ENCODE data around the gene SH3BP5.

Gene SH3BP5

DNA sequence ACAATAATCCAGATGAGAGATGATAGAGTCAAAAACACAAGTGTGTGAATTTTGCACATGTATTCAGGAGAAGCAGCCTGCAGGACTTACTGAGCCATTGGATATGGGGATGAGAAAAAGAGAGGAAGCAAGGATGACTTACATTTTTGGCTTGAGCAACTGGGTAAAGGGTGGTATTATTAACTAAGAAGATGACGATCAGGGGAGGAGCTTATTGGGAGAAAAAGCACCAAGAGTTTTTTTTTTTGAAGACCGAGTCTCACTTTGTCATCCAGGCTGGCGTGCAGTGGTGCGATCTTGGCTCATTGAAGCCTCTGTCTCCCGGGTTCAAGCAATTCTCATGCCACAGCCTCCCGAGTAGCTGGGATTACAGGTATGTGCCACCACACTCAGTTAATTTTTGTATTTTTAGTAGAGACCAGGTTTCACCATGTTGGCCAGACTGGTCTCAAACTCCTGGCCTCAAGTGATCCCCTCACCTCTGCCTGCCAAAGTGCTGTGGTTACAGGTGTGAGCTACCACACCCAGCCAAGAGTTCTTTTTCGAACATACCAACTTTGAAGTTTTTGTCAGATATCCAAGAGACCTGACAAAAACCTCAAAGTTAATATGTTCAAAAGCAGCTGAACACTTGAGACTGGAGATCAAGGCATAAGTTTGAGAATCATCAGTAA, 14.8 kb upstream of the SH3BP5 start:
- no peak for DNase-seq (ENCODE audit: low spot score)

DNA sequence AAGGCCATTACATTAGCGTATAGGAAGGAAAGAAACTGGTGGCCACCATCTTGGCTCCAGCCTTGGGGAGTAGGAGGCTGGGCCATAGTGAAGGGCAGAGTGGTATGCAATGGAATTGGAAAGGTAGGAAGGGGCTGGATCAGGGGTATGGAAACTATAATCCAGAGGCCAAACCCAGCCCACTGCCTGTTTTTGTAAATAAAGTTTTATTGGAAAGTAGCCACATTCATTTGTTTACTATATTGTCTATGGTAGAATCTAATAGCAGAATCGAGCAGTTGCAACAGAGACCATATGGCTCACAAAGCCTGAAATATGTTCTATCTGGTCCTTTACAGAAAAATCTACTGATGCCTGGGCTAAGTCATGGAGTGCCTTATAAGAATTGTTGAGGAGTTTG, 14.1 kb upstream of the SH3BP5 start:
- DNase-seq (ENCODE audit: low spot score), result no peak

DNA sequence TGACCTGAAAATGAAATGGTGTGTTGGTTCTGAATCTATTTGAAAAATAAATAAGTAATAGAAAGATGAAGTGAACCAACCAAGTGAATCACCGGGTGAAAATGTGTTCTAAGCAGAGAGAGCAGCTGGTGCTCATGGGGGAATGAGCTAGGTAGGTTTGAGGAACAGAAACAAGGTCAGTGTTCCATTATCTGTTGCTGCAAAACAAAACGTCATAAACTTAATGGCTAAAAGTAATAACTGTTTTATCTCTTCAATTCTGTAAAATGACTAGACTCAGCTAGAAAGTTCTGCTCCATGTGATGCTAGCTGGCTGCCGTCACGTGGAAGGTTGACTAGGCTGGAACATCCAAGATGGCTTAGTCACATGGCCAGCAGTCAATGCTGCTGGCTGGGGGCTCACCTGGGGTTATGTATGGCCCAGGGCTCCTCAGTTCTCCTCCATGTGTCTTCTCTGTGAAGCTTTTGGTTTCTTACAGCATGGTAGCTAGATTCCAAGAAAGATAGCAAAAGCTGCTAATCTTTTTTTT, 13.3 kb upstream of the SH3BP5 start:
- DNase-seq (ENCODE audit: low spot score), result no peak

DNA sequence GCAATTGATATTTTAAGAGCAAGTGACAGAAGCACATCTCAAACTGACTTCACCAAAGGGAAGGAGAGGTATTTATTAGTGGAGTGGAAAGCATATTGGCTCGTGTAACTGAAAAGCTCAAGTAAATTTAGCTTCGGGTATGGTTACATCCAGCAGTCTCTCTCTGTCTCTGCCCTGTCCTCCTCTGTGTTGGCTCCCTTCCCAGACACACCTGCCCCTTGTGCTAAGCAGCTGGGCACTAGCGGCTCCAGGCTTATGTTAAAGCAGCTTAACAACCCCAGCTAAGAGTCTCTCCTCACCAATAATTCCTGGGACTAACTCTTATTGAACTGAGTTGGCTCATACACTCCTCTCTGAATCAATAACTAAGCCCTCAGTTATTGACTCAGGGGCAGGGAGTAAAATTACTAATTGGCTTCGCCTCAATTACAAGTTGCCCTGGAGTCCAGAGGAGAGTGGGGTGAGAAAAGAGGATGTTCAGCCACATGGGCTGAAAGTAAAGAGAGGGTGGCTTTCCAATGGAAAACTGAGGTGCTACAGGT, 12.8 kb upstream of the SH3BP5 start:
- no peak for DNase-seq (ENCODE audit: low spot score)

DNA sequence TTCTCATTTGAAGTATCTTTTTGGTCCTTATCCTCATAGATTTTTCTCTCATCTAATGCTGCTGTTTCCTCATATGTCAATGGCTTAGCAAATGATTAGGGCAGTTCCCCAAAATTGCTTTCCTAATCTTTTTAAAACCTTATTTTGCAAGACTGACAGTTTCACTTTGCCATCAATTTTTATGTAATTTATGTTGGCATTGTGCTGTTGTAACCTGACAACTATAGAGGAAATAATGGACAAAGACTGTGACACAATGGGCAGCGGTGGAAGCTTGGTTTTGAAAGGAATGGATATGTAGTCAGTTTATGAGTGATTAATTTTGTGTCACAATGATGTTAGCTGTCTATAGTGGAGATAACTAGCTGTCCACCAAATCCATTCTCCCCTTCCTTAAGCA, 10.6 kb upstream of the SH3BP5 start:
- no peak for DNase-seq (ENCODE audit: low spot score)

DNA sequence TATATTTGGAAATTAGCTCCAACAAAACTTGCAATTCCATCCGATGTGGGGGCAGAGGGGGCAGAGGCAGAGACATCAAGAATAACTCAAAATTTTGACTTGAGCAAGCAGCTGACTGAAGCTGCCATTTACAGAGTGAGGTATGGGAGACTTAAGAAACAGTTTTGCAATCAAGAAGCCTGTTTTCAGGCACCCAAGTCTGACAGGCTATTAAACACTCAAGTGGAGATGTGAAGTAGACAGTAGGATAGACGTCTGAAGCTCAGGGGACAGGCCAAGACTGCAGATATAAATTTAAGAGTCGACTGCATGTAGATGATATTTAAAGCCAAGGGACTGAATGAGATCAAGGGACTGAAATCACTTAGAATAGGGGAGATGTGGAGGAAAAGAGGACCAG, 9.9 kb upstream of the SH3BP5 start:
- no peak for DNase-seq (ENCODE audit: low spot score)

DNA sequence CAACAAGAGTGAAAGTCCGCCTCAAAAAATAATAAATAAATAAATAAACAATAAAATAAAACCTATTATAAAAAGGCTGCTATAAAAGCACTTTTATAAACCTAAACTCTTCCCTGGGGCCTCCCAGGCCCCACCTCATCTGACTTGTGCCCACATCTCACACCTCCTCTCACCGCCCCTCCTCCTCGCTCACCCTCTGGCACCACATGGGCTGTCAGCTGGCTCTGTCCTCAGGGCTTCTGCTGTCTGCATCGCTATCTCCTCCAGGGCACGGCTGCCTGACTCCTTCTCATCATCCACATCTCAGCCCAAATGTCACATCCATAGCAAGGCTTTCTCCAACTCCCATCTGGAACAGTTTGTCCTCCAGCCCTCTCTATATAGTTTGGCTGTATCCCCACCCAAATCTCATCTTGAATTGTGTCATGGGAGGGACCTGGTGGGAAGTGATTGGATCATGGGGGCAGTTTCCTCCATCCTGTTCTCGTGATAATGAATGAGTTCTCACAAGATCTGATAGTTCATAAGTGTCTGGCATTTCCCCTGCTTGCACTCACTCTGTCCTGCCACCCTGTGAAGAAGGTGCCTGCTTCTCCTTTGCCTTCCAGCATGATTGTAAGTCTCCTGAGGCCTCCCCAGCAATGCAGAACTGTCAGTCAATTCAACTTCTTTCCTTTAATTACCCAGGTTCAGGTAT, 8.8 kb upstream of the SH3BP5 start:
- DNase-seq (ENCODE audit: low spot score), result no peak

DNA sequence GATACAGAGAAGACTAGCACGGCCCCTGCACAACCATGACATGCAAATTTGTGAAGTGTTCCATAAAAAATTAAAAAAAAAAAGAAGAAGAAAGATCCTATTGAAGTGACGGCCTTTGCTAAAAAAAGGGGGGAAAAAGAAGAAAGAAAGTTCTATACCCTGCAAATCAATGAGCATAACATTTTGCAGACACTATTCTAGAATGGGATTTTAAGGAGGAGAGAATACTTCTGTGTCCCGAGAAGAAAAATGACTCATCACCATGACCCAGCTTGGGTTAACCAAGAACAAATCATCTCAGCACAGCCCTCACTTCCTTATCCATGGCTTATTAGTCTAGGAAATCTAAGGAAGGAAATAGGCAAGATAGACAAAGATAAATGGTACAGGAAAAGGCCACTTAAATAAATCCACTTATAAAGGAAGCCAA, 7.4 kb upstream of the SH3BP5 start:
- no peak for DNase-seq (ENCODE audit: low spot score)

DNA sequence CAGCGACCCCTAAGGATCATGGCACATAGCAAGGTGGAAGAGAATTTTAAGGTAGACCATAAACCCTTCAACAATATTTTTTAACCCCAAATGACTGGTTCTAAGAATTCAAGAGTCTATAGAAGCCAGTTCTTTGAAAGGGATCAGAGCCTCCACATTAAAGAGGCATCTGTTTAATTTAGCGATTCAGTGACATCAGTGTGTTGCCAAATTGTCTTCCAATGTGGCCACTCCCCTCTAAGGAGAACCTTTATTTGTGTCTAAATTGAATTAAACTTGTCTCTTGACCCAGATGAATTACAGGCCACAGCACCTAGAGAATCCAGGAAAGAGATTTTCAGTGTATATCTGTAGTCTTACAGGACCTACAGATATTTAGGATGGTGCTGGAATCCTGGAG, 6.6 kb upstream of the SH3BP5 start:
- DNase-seq (ENCODE audit: low spot score), result no peak

DNA sequence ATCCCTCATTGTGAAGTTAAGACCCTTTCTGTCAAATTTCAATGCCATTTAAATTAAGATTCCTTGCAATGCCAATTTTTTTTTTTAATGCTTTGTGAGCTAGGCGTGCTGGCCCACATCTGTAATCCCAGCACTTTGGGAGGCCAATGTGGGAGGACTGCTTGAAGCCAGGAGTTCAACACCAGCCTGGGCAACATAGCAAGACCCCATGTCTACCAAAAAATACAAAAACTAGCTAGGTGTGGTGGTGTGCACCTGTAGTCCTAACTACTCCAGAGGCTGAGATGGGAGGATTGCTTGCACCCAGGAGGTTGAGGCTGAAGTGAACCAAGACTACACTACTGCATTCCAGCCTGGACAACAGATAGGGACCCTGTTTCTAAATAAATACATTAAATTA, 5.6 kb upstream of the SH3BP5 start:
- no peak for DNase-seq (ENCODE audit: low spot score)

DNA sequence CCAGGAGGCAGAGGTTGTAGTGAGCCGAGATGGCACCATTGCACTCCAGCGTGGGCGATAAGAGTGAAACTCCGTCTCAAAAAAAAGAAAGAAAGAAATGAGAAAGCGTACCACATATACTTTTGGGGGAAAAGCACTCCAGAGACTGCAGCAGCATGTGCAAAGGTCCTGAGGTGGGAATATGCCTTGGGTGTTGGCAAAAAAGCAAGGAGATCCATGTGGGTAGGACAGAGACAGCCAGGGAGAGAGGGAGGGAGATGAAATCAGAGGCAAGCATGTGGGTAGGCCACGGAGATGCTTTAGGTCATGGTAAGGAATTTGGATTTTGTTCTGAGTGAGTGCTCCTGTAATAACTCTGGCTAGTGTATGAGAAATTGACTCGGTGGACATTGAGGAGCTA, 3.7 kb upstream of the SH3BP5 start:
- DNase-seq (ENCODE audit: low spot score), result no peak

DNA sequence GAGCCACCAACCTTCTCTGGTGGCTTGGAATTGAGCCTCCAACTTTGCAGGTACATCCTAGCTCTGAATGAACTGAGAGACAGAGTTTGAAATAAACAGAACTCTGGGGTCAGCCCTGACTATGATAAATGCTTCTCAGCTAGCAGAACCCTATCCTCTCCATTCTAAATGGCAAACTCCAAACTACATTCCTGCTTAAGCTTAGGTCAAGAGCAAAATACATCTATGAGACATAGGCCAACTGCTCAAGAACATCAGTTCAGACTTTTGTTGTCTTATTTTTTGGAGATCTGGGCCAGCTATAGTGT, 1.5 kb upstream of the SH3BP5 start:
- DNase-seq (ENCODE audit: low spot score), result no peak

DNA sequence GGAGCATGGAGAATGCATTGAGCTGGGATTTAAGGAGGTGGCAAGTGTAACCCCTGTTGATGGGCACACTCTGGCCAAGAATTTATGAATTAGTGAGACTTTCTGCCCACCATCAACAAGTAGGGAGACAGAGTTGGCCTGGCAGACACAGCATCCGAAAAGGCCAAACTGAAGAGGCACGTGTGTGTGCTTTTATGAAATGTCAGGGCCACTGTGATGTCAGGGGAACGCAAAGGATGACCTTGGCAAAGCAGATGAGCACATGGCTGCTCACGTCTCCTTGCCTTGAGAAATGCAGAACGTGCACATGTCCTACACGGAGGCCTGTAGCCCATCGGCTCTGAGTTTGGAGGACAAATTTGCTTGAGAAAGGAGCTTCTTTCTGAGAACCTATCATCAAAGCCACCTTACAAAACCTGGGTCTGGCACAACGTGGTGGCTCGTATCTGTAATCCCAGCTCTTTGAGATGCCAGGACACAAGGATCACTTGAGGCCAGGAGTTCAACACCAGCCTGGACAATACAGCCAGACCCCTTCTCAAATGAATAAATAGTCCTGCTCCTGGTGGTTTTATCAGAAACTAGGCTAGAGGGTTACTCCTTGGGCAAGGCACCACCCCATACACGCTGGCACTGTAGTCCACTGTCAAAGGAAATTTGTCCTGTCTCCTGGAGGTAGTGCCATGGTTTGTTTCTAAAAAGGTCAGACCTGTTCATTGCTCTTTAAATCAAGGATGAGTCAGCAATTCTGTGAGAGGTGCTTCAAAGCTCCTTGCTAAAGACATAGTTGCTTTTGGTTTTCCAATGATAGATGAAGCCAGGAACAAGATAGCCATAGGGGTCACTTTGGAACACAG, 941 bp upstream of the SH3BP5 start:
- DNase-seq (ENCODE audit: low spot score), result no peak

DNA sequence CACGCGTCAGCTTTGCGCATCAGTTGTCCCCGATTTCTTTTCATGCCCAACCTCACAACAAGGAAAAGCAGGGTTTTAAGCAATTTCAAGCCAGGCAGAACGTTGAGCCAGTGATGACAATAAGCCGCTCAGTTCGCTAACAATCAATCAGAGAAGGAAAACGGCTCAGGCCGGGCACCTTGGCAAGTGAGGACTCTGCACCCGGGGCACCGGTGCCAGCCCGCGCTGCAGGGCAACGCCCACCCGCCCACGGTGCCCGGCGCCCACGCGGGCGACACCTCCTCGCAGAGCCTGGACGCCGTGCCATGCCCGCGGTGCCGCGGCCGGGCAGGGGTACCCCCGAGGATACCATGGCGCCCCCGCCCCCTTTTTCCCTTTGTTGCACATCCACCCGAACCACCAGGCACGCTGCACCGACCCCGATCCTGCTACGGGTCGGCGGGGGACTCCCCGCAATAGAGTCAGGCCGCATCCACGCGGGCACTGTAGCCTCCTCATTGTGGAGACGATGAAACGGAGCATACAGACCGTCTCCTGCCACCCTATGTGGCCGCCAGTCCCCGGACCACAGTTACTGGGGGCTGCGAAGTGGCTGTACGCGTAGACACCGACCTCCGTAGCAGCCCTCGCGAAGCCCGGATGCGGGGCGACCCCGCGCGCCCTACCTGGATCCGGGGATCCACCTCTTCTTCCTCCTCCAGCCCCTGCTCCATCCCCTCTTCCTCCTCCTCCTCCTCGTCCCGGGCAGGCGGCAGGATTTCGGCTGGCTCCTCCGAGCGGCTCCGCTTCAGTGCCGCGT, 581 bp downstream of the SH3BP5 start:
- no peak for DNase-seq (ENCODE audit: low spot score)

DNA sequence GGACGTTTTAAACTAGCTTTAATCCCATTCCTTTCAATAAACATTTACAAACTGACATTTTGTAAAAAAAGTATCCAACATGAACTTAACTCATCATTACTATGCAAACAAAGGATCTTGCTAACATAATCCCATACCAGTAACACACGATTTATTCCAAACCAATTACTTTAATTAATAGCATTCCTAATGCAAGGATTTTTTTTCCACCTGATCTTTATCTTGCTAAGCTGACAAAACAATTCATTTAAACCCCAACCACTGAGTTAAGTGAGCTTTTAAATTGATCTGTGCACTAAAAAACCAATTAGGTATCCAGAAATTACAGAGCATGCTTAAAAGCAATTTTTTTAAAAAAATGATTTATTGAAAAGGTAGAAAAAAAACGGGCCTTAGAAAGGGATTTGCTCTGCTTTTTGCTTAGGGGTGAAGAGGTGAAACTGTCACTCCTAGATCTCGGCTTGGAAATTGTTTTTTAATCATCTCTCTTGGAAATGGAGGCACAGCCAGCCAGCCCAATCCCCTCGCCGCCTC, 1.2 kb downstream of the SH3BP5 start:
- DNase-seq (ENCODE audit: low spot score), result no peak

DNA sequence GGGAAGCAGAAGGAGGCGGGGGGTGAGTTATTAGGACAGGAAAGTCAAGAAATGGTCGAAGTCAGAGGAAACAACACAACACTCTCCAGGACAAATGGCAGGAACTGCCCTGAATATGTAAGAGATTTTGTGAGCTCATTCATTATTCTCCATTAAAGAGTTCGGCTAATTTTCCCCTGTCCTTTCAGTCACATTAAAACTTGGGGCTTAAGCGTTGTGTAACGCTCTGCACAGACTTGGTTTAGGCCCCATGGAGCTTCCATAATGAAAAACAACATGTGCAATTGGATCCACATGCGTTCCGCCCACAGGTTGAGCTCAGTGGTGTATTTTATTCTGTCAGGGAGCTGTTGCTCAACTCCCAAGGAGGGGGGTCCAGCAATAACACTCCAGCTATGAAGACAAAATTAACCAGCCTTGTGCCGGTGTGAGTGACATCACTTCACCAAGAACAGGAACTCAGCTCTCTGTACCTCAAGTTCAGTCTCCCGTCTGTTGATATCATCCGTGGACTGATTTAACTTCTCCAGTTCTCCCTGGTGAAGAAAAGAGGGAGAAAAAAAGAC, 2.3 kb downstream of the SH3BP5 start:
- DNase-seq (ENCODE audit: low spot score), result no peak

DNA sequence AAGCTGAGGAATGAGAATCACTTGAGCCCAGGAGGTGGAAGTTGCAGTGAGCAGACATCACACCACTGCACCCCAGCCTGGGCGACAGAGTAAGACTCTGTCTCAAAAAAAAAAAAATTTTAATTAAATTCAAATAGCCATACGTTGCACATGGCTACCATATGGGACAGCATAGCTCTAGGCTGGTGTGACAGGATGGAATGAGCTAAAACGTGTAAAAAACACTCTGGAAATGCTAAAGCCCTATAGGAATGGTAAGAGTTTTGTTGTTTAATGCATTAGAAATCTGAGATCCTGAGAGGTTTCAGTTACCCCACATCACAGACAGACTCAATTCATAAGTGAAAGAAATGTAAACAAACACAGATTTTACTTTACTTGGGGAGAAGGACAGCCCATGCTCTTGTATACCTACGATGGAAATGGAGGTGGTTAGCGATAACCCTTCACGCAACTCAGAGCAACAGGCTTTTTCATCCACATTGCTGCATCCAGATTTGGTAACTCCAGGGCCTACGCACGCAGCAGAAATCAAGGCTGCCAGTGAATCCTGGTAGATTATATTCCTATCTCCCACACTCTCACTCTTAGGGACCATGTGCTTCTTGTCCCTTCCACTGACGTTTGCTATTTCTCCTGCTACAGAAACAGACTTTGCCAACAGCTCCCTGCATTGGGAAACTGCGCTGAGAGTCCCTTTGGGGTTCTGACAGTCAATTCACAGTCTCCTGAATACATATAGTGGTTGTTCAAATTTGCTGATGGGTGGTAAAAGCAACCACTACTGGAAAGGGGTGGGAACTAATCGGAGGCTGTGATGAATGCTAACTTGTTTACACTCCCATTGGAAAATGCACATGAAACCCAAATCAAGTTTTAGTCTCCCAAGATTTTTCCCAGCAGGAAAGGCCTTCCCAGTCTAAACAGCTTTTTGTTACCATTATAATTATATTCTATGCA, 3.1 kb downstream of the SH3BP5 start:
- no peak for DNase-seq (ENCODE audit: low spot score)

DNA sequence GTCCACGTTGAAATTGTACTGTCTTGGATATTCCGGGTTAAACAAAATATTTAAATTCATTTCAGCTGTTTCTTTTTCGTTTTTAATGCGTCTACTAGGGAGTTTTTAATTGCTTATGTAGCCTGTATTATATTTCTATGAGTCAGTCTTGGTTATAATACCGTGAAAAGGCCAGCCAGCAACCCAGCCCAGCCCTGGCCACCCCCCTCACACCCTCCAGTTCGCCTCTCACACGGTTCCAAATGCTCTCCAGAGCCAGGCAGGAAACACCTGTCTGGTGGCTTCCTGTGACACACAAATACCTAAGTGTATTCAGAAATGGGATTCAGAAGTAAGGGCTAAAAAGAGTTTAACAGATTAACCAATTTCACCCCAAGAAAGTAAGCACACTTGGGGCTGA, 4.4 kb downstream of the SH3BP5 start:
- no peak for DNase-seq (ENCODE audit: low spot score)

DNA sequence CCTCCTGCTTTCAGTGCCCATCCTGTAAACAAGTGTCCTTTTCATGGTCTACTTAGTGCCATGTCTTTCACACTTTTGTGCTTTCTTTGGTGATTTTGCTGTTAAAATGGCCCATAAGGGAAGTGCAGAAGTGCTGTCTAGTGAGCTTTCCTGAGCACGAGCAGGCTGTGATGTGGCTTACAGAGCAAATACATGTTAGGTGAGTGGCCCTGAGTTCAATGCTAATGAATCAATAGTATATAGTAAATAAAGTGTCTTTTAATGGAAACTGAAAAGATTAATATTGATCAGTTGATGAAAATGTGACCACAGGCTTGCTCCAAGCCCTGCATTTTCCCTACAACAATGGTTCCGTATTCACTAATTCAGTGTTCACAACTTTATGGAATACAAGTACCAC, 5.7 kb downstream of the SH3BP5 start:
- DNase-seq (ENCODE audit: low spot score), result no peak

DNA sequence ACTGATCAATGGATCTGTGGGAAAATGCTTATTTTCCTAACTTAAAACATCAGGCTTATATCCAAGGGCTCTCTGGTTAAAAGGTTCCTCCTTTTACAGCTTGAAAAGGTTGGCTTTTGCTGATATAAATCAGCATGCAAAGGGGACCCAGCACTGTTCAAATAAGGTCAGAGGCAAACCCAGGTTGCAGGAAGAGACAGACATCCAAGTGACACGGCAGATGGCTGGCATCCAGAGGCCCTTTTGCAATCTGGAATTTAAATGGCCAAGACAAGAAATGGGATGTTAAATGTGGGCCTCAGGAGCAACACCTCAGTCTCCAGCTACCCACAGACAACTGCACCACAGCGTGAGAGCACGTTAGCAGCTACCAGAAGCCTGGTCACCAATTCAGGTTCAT, 6.3 kb downstream of the SH3BP5 start:
- DNase-seq (ENCODE audit: low spot score), result no peak
